Parathyroid adenoma (tissue), 2 donors: Measurements from ENCODE around the gene ATP6V1F.

Experiments
- H2AFZ ChIP-seq: fragments of 300-600 bp; sonication (generic); one replicate; pipeline ENCODE4 v1.7.0; 2017; ENCODE audit warnings: antibody characterized with exemption, mild to moderate bottlenecking
- H3K27ac ChIP-seq: fragments of 300-600 bp; sonication (generic); one replicate; pipeline ENCODE4 v1.7.0; 2017
- H3K27me3 ChIP-seq: fragments of 300-600 bp; sonication (generic); one replicate; pipeline ENCODE4 v1.7.0; 2017; ENCODE audit warnings: low read length; ENCODE audit not compliant: control insufficient read depth, insufficient read depth
- H3K36me3 ChIP-seq: fragments of 300-600 bp; sonication (generic); one replicate; pipeline ENCODE4 v1.7.0; 2017; ENCODE audit warnings: low read length; ENCODE audit not compliant: control insufficient read depth, insufficient read depth
- H3K4me1 ChIP-seq: fragments of 300-600 bp; sonication (generic); one replicate; pipeline ENCODE4 v1.7.0; 2017; ENCODE audit warnings: control low read depth
- H3K4me2 ChIP-seq: fragments of 300-600 bp; sonication (generic); one replicate; pipeline ENCODE4 v1.7.0; 2017; ENCODE audit warnings: low read length
- H3K4me3 ChIP-seq: fragments of 300-600 bp; sonication (generic); one replicate; pipeline ENCODE4 v1.7.0; 2017; ENCODE audit warnings: low read depth, low read length
- H3K79me2 ChIP-seq: fragments of 300-600 bp; sonication (generic); one replicate; pipeline ENCODE4 v1.7.0; 2017; ENCODE audit warnings: control low read depth
- H3K9ac ChIP-seq: fragments of 300-600 bp; sonication (generic); one replicate; pipeline ENCODE4 v1.7.0; 2017; ENCODE audit warnings: mild to moderate bottlenecking
- H3K9me3 ChIP-seq: fragments of 300-600 bp; sonication (generic); one replicate; pipeline ENCODE4 v1.7.0; 2017; ENCODE audit warnings: low read length; ENCODE audit not compliant: control insufficient read depth
- TF ChIP-seq, protein P1 (sequence below): fragments of 300-600 bp; sonication (generic); IDR thresholded peaks from one replicate; pipeline ENCODE4 v1.7.0; 2017; ENCODE audit warnings: antibody characterized with exemption, mild to moderate bottlenecking
- donor health status: primary hyperparathyroidism.

Gene ATP6V1F

GRCh38 chr7:128821724-128822123 lies 40.9 kb upstream of the ATP6V1F start:
- no peaks in the 10 kb centered on the region for H3K27me3 ChIP-seq
- no peak overlapping the region for H3K9ac ChIP-seq
- H3K79me2 ChIP-seq = no peaks in the 10 kb centered on the region
- no peak overlapping the region for H3K4me3 ChIP-seq
- H2AFZ ChIP-seq = no peak overlapping the region
- no peak overlapping the region for H3K27ac ChIP-seq
- H3K36me3 ChIP-seq = no peaks in the 10 kb centered on the region
- H3K4me2 ChIP-seq = no peak overlapping the region
- H3K4me1 ChIP-seq = peaks cover 4% of the 10 kb centered on the region
- H3K9me3 ChIP-seq = no peaks in the 10 kb centered on the region
- TF ChIP-seq, protein P1, sequence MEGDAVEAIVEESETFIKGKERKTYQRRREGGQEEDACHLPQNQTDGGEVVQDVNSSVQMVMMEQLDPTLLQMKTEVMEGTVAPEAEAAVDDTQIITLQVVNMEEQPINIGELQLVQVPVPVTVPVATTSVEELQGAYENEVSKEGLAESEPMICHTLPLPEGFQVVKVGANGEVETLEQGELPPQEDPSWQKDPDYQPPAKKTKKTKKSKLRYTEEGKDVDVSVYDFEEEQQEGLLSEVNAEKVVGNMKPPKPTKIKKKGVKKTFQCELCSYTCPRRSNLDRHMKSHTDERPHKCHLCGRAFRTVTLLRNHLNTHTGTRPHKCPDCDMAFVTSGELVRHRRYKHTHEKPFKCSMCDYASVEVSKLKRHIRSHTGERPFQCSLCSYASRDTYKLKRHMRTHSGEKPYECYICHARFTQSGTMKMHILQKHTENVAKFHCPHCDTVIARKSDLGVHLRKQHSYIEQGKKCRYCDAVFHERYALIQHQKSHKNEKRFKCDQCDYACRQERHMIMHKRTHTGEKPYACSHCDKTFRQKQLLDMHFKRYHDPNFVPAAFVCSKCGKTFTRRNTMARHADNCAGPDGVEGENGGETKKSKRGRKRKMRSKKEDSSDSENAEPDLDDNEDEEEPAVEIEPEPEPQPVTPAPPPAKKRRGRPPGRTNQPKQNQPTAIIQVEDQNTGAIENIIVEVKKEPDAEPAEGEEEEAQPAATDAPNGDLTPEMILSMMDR = no peak

DNA sequence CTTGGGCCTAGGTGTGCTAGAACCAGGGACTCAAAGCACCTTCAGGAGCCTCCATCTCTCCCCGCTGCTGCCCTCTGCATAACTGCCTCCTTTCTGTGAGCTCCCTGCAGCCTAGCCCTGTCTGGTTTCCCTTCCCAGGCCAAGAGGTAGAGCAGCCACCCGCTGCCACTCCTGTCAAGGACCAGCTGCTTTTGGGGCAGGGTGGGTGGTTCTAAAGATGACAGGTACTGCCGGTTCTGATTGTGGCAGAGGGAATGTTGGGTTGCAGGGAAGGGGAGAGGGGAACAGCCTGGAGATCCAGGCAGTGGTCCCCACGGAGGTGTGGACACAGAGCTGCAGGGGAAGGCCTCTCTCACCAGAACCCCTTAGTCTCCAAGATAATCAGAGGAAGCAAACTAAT lies 36.1 kb upstream of the ATP6V1F start:
- no peak overlapping the region for H3K9ac ChIP-seq
- H3K27me3 ChIP-seq = no peaks in the 10 kb centered on the region
- H3K4me3 ChIP-seq = no peak overlapping the region
- TF ChIP-seq, protein P1 = no peak
- no peaks in the 10 kb centered on the region for H3K79me2 ChIP-seq
- H3K4me2 ChIP-seq = no peak overlapping the region
- H3K9me3 ChIP-seq = no peaks in the 10 kb centered on the region
- no peak overlapping the region for H3K27ac ChIP-seq
- H3K4me1 ChIP-seq = peaks cover 6% of the 10 kb centered on the region
- no peaks in the 10 kb centered on the region for H3K36me3 ChIP-seq
- no peak overlapping the region for H2AFZ ChIP-seq

- no peaks in the 10 kb centered on the region for H3K9me3 ChIP-seq
- no peak overlapping the region for H3K9ac ChIP-seq
- H2AFZ ChIP-seq = no peak overlapping the region
- H3K27me3 ChIP-seq = no peaks in the 10 kb centered on the region
- no peaks in the 10 kb centered on the region for H3K36me3 ChIP-seq
- H3K79me2 ChIP-seq = no peaks in the 10 kb centered on the region
- H3K4me2 ChIP-seq = no peak overlapping the region
- H3K27ac ChIP-seq = no peak overlapping the region
- TF ChIP-seq, protein P1 = no peak
- no peak overlapping the region for H3K4me3 ChIP-seq
- H3K4me1 ChIP-seq = peaks cover 6% of the 10 kb centered on the region
These were observed 35.8 kb upstream of the ATP6V1F start for GRCh38 chr7:128826916-128827247.

DNA sequence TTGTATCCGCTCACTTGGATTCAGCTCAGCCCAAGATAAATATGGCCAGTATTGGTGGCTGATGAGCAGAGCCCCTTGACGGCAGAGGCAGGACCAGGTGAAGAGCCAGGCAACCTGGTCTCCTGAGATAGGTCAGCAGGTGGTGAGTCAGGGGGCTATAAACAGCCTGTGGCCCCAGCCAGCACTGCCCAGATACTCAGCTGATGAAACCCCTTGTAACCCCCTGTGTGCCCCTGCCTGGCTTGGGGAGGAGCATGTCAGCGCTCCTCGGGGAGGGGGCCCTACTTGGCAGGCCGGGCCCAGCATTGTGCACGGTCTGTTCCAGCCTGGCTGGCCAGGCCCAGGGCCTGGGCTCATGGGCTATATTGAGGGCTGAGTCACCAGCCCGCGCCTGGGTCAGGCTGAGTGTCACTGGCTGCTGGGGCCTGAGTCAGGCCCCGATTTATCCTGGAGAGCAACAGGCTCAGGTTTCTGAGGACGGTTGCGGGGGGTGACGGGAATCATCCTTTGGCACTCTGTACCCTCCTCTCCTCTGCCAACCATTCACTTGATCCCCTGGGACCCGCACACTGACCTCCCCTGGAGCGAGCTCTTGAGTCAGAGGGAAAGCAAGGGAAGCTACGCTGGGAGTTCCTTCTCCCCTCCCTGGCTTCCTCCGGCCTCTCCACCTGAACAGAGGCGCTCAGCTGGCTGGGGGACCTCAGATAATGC lies 35.3 kb upstream of the ATP6V1F start:
- Histone ChIP-seq H3K4me3 (no peak overlapping the region), H2AFZ (no peak overlapping the region), H3K27ac (no peak overlapping the region), H3K9ac (no peak overlapping the region), H3K27me3 (no peaks in the 10 kb centered on the region), H3K36me3 (no peaks in the 10 kb centered on the region), H3K79me2 (no peaks in the 10 kb centered on the region), H3K4me2 (no peak overlapping the region), H3K9me3 (no peaks in the 10 kb centered on the region), H3K4me1 (peaks cover 8% of the 10 kb centered on the region)
- TF ChIP-seq, protein P1 = no peak

DNA sequence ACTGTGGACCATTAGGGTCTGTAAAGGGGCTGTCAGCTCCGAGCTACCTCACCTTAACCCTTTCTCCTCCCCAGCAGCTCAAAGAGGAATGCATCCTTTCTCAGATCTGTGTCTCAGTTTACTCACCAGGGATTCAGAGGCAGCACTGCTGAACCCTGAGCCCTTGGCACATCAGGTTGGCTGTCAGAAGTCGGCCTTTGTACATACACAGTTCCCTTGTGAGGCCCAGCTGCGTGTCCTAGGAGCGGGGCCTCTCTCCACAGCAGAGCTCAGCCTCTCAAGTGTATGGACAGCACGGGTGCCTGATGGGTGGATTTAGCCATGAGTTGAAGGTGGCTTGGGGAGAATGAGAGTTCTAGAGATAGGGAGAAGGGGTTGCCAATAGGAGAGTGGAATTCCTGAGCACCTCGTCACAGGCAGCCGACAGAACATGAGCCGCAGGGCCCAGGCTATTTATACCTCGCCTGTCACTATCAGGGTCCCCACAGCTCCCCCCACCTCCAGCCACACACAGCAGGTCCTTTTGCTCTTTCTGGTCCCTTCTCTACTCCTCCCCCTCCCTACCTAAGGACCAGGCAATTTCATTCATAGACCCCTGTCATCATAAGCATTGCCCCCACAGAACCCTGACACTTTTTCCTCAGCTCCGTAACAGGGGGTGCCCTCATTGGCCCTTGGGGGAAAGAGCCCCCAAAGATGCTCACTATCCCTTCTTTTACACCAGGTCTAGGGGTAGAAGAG lies 34.5 kb upstream of the ATP6V1F start:
- Histone ChIP-seq H3K4me3 (no peak overlapping the region), H3K79me2 (no peaks in the 10 kb centered on the region), H3K9ac (no peak overlapping the region), H3K27me3 (no peaks in the 10 kb centered on the region), H2AFZ (no peak overlapping the region), H3K27ac (no peak overlapping the region), H3K9me3 (no peaks in the 10 kb centered on the region), H3K36me3 (no peaks in the 10 kb centered on the region), H3K4me1 (peaks cover 10% of the 10 kb centered on the region), H3K4me2 (no peak overlapping the region)
- TF ChIP-seq, protein P1 = no peak
